ENCODE measurements around the gene CGB3. TPM values are rescaled to one million over a fixed set of nuclear protein-coding genes. Genes with fewer than 3 reads are reported as not detected.

CGB3 gene
- total and polyA plus RNA-seq, 2 of the 4 experiments (the other 2 are of a cell fraction), result not detected

GRCh38 chr19:48989701-48990291, 34.3 kb downstream of the CGB3 start:
- no peak overlapping the region for H3K4me2 ChIP-seq (ENCODE audit: low read depth, low read length)
- DNase-seq (no peak), ATAC-seq (ENCODE audit: low read depth) (no peak)
- BruUV-seq (replicated peaks), result no TSS peak
- TF ChIP-seq RCOR1 (IDR thresholded peaks at IDR 0.05; ENCODE audit: insufficient replicate concordance, low read length), result no peak
- no peak for TF ChIP-seq ELK1 (IDR thresholded peaks at IDR 0.05; ENCODE audit: borderline replicate concordance, low read depth, low read length)
- no peak for TF ChIP-seq MXI1 (IDR thresholded peaks at IDR 0.05; ENCODE audit: borderline replicate concordance, low read depth, low read length)
- TF ChIP-seq SMC3 (IDR thresholded peaks at IDR 0.05; ENCODE audit: low read depth, low read length), result no peak
- TF ChIP-seq FOS (IDR thresholded peaks at IDR 0.05; ENCODE audit: low read depth, low read length), result no peak
- no peak for TF ChIP-seq CHD1 (IDR thresholded peaks at IDR 0.05; ENCODE audit: low read depth, low read length)
- no peak for TF ChIP-seq MAFK (IDR thresholded peaks at IDR 0.05; ENCODE audit: low read depth, low read length)
- H3K9me3 ChIP-seq (ENCODE audit: control insufficient read depth, insufficient read depth, low read length), result no peaks in the 10 kb centered on the region
- H3K27me3 ChIP-seq (ENCODE audit: control insufficient read depth, insufficient read depth, low read length), result no peaks in the 10 kb centered on the region
- in situ Hi-C loops (cut with MboI; ENCODE audit: low sequenced_read_pairs), result no loop called here
- H4K8ac ChIP-seq (ENCODE audit: low read depth in 2 of 2, low read length in 2 of 2), result no peak overlapping the region
- no peak overlapping the region for H3K4me3 ChIP-seq (ENCODE audit: insufficient read depth, low read depth, low read length)
- H3K27ac ChIP-seq (ENCODE audit: insufficient read depth, low read length), result no peak overlapping the region
- 86% methylated on average over 6 of the region's 17 CpGs; no CpG with 5 or more reads in 1 of the 2 experiments for WGBS, 2 experiments (ENCODE audit: extremely low coverage in 2 of 2, insufficient read length in 1 of 2)
- H4K91ac ChIP-seq (ENCODE audit: insufficient read depth, low read depth, low read length), result no peak overlapping the region
- peaks cover 42% of the 10 kb centered on the region for H3K36me3 ChIP-seq (ENCODE audit: control insufficient read depth, insufficient read depth, low read length)
- H2AFZ ChIP-seq (replicated peaks; ENCODE audit: low read length, poor library complexity), result no peak overlapping the region
- H3K9me1 ChIP-seq (ENCODE audit: insufficient read depth, low read length), result peaks cover 13% of the 10 kb centered on the region
- H2BK15ac ChIP-seq (ENCODE audit: low read depth, low read length), result no peak overlapping the region
- no peak overlapping the region for H4K5ac ChIP-seq (ENCODE audit: low read depth, low read length)
- H2AK5ac ChIP-seq (ENCODE audit: low read depth, low read length), result no peak overlapping the region
- H3K23ac ChIP-seq (ENCODE audit: low read depth, low read length), result no peak overlapping the region
- no peak overlapping the region for H3K9ac ChIP-seq (ENCODE audit: low read depth, low read length)
- H3K56ac ChIP-seq (ENCODE audit: extremely low read depth, insufficient read depth, low read length), result no peak overlapping the region
- H3K4ac ChIP-seq (ENCODE audit: low read depth, low read length), result no peak overlapping the region
- no peak overlapping the region for H3K18ac ChIP-seq (ENCODE audit: low read depth, low read length)
- H2BK20ac ChIP-seq (ENCODE audit: low read depth, low read length), result no peak overlapping the region
- intact Hi-C loops (cut with micrococcal nuclease), result loop anchor here (5.0 to 10.0 kb wide), 3 partner anchors 68 to 215 kb away; partner anchors contain the start of genes CGB7 and KCNA7
- dilution Hi-C loops (cut with HindIII; ENCODE audit: low sequenced_read_pairs, unreplicated experiment), result no loop called here
- no peak overlapping the region for H2AK9ac ChIP-seq (replicated peaks; ENCODE audit: low read depth, low read length, poor library complexity)
- peaks cover 24 to 78% of the 10 kb centered on the region in 2 experiments for H3K79me1 ChIP-seq (ENCODE audit: low read depth in 1 of 2, low read length in 2 of 2)
- no peak overlapping the region for H2BK5ac ChIP-seq (ENCODE audit: low read depth, low read length, poor library complexity, severe bottlenecking)
- H3K14ac ChIP-seq (replicated peaks; ENCODE audit: low read depth, low read length), result no peak overlapping the region
- CTCF ChIA-PET, result interaction anchor here (1.0 kb wide), 1 partner anchor 10 kb away, joined by 4 read pairs; no protein-coding TSS in a partner anchor
- POLR2A ChIA-PET (ENCODE audit: unreplicated experiment), result no interaction called here
- peaks cover 28% of the 10 kb centered on the region for H4K20me1 ChIP-seq (ENCODE audit: insufficient read depth, low read length)
- H2BK120ac ChIP-seq (ENCODE audit: low read depth, low read length), result no peak overlapping the region
- H3K4me1 ChIP-seq (ENCODE audit: control insufficient read depth, insufficient read depth, low read length), result peaks cover 11% of the 10 kb centered on the region

All from IMR-90 (cell line).